ENCODE data around the gene LMO1.

LMO1 gene

DNA sequence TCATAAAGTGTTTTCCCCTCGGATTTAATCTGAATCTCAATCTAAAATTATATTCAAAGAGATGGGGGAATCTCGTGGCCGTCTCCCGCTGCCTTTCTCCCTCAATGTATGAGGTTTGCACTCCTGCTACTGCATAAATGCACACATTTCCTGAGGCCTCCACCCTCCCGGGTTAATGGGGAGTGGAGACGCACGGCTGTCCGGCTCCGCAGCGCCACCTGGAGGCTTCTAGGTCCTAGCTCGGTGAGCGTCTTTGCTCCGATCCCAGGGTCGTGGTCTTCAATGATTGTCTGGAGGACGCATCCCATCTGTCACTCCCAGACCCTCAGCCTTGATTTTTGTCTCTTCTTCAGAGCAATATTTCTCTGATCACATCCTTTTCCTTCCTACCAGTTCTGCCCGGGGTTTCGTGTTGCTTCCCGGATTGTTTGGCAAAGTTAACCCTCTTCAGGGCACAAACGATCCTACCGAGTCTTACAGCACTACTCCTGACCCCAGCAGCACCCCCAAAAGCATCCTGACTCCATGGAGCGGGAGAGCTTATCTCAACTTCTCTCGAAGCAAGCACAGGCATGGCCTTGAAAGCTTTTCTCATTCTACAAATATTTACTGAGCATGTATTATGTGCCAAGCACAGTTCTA lies at the start of gene LMO1:
LMO1 (minus strand) TSS at position 110 of the 642 bp plus-strand sequence. CDS start 516 bp downstream, outside the sequence.
- DNase-seq (ENCODE audit: low read depth in 2 of 2), result peak; percentile 55 to 61

DNA sequence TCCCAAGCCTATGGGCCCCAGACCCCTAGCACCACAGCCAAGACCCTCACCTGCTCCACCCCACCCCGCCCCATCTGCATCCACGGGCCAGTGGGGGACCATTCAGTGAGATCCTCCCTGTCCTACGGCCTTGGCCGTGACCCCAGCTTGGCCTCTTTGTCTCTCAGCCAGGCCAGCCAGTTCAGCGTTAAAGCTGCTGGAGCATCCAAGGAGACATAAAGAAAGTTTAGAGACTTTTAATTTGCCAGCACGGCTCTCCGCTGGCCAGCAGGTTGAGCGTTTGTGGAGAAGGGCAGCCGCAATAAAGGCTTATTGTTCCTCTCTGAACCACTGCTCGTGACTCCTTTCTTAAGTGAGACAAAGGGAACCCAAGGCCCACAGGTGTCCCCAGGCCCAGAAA lies 49.3 kb upstream of the LMO1 start:
- DNase-seq (ENCODE audit: low read depth in 2 of 2), result no peak

DNA sequence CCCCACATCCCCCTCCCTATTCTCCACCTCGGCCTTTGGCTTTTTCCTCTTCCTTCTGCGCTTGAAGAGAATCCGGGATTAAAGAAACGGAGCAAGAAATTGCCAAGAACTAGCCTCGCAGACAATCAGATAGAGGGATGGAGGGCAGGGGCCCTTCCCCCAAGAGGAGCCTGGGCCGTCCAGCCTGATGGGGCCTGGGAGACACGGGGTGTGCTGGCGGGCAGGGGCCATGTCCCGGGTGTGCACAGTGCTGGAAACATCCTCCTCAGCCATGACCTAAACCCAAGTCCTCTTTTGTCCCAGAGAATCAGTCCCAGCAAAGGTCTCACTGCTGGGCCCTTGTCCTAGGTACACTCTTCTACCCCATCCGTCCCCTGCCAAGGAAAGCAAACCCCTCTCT lies 47.7 kb upstream of the LMO1 start:
- DNase-seq (ENCODE audit: low read depth in 2 of 2), result no peak

DNA sequence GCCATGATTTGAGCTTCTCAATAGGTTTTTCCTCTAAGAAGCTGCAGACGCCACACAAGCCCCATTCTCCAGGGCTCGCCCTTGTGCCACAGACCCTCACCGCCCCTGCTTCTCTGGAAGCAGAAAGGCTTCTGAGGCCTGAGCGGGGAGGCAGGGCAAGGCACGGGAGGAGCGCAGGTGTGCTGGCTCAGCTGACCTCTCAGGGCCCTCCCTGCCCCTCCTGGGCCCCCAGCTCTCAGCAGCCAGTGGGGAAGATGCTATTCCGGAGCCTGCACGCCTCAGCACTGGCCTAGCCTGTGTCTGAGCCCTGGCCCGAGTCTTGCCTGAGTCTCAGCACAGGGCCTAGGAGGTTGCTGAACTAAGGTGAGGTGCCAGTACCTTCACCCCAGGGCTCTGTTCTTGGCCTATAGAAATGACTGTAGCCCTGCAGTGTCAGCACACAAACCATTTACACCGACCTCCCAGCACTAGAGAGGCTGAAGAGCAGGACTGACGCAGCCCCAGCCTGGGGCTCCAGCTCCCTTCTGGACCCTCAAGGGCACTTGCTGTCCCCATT lies 47.1 kb upstream of the LMO1 start:
- no peak for DNase-seq (ENCODE audit: low read depth in 2 of 2)

DNA sequence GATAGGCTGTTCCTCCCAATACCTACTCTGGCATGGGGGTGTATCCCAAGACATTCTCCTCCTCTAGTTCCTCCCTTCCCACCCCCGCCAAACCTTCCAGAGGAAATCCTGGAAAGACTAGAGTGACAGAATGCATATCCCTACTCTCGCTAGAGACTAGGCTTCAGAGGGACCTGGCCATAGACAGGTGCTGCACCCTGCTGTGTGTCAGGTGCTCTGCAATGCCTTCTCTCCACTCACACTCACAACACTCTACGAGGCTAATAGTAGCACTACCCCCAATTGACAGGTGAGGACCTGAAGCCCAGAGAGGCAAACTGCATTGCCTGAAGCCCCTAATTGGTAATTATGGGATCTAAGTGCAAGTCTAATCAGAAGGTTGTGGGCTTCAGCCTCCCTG lies 46.2 kb upstream of the LMO1 start:
- no peak for DNase-seq (ENCODE audit: low read depth in 2 of 2)

DNA sequence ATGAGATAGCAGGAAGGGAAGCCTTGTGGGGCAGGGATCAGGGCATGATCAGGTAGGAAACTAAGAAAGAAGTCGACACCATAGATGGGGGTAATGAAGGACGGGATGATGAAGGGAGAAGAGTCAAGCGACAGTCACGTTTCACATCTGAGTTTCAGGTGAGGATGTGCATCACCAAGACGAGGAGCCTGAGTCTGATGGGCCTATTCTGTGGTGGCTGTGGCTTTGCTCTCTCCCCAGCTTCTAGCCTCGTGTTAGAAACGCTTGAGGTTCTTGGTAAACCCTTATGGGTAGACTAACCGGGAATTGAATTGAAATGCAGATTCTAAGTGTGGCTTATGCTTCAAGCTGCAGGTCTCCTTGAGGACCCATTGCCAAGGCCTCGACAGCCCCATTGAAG lies 45.6 kb upstream of the LMO1 start:
- no peak for DNase-seq (ENCODE audit: low read depth in 2 of 2)

DNA sequence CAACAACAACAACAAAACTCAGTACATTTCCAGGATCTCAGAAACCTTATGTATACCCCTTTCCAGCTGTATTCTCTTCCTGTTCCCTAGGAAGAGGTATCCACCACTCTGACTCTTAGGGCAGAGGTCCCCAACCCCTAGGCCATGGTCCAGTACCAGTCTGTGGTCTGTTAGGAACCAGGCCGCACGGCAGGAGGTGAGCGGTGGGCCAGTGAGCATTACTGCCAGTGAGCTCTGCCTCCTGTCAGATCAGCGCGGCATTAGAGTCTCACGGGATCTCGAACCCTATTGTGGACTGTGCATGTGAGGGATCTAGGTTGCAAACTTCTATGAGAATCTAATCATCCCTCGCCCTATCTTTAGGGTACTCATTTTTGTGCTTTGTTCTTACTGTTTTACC lies 43.9 kb upstream of the LMO1 start:
- DNase-seq (ENCODE audit: low read depth in 2 of 2), result no peak

DNA sequence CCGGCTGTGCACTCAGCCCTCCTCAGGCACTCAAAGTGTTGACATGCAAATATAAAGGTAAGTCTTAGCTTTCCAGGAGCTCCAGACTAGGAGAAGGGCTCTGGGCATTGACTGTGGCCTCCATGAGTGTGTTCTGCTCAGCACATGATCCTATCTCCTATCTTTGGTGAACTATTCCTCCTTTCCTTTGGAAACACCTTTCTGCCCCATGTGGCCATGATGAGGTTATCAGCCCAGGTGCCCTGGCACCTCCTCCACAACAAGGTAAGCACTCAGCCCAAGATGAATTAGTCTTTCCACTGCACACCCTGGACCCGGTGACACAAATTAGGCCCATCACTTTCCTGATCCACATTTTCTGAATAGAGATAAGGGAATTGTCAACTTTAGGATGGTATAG lies 37.9 kb upstream of the LMO1 start:
- DNase-seq (ENCODE audit: low read depth in 2 of 2), result no peak

DNA sequence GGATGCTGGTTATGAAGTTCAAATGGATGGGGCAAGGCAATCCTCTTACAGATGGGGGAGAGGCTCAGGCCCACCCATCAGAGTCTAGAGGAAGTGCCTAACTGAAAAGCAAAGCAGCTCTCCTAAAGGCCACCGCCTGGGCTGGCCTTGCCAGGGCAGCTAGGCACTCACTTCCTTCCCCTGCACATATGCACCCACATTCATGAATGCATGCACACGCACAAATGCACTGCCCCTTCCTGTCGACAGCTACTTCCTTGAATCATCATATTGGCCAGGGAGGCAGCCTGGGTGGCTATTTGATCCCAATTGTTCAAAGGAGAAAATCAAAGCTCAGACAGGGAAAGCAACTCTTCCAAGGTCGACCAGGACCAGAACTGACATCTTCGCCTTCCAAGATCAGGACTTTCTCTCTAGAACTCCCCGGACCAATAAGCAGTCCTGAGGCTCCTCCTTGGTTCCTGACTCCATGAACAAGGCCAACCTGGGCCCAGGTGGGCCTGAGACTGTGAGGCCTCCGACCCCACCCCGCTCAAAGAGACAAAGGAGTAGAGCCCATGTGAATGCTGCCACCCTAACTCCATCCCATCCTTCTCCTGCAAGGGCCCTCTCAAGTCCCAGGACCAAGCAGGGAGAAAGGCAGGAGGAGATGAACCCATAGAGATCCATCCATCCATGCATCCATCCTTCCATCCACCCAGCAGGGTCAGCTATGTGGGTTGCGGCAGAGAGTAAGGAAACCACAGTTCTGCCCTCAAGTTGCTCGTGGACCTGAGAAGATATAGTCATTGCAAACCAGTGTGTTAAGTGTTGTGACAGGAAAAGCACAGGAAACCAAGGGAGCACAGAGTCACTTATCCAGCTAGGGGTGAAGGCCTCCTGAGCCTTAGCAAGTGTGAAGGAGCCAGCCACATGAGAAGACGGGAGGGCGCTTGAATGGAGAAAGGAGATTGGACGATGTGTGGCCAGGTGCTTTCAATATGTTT lies 35.4 kb upstream of the LMO1 start:
- DNase-seq (ENCODE audit: low read depth in 2 of 2), result no peak

DNA sequence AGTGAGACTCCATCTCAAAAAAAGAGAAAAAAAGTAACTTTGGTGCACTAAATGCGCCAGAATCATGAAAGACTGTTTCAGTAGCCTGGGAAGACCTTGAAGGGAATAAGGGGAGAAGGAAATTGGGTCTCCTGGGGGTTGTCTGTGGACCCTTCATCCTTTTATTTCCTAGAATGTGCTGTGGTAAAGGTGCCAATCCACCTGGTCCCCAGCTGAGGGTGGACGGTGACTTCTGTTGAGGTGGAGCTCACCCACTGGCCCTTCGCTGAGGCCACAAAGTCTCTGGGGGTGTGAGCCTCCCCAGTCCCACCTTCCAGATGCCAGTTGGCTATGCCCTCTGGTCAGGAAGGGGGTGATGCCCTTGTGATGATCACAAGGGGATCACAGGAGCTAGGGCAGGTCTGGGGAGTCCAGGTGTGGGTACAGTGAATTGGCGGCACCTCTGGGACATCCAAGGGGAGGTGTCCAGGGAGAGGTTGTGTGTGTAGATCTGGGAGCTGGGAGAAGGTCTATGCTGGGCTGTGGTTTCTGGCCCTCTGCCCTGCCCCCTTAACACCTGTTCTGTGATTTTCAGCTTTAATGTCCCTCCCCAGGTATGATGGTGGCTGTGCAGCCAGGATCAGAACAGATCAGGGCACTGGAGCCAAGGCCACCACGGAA lies 34.2 kb upstream of the LMO1 start:
- DNase-seq (ENCODE audit: low read depth in 2 of 2), result no peak

DNA sequence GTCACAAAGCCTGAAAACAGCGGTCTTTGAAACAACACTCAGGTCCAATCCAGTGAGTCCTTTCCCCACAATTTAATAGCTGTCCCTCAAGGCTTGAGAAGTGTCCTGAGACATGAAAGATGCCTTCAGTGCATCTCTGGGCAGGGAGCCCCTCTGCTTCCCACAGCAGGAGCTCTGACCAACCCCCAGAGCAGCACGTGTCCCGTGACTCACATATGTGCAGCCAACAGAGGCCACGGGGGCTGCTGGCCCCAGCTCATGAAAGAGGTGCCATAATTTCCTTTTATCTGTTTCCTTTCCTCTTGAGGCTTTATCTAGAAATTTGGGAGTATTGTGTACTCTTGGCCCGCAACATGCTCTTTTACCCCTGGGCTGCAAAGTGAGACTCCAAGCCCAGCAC lies 33.2 kb upstream of the LMO1 start:
- no peak for DNase-seq (ENCODE audit: low read depth in 2 of 2)

DNA sequence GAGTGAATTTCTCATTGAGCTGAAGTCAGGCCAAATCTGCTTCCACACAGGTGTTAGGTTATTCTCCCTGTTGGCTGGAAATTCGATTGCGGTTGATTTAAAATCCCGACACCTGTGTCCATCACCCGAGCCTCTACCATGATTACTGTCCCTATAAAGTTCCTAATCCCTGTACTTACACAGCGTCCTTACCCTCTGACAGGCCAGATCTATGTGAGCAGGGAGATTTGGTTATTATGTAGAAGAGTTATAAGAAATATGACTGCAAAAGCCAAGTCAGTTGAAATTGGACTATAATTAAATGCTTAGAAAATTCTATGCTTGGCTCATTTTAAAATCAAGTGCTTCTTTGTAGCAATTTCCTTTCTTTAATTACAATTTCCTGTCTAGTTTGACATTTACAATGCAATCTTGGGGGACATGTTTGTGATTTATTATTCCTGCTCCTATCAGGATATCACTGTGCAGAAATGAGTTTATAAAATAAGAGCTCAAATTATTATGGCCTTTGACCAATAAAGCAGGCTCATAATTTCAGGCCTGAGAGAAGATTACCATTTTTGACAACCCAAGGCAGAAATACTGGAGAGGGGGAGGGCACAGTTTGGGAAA lies 32.5 kb upstream of the LMO1 start:
- DNase-seq (ENCODE audit: low read depth in 2 of 2), result no peak

DNA sequence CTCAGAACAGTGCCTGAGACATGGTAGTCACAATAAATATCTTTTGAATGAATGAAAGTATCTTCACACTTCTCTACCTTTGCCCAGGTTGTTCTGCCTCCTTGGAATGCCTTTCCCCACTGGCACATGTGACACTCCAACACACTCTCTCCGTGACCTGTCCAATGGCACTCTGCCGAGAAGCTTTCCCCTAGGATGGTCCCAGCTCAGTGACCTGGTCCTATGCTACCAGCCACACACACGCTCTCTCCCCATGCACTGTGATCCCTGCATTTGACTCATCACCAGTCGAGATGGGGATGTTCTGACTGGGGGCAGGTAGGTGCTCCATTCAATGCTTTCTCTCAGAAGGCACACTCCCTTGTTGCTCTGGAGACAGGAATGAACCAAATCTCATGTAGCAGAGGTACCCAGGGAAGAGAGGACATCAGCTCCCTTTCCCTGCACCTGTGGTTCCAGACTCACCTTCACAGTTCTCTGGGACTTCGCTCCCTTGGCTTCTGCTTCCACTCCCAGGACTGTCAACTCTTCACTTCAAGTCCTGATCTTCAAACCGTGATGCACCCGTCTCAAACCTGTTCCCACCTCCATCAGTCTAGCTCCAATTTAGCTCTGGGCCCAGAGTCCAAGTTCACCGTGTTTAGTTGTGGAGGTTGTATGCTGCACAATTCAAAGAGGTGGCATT lies 30.7 kb upstream of the LMO1 start:
- DNase-seq (ENCODE audit: low read depth in 2 of 2), result no peak

DNA sequence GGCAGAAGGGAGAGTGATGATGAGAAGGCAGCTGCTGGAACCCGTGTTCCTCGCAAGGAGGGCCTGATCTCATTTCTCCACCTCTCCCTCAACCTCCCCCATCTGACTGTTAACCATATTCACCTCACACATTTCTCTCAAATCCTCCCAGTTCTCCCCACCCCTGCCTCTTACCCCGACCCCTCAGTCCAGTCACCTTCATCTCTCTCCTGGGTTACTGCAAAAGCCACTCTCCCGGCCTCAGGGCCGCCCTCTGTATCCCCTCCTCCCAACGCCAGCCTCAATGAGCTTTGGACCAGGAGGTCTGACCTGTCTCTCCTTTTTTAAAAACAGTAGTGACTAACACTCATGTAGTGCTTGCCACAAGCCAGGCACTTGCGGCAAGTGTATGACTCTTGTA lies 29.5 kb upstream of the LMO1 start:
- DNase-seq (ENCODE audit: low read depth in 2 of 2), result no peak

DNA sequence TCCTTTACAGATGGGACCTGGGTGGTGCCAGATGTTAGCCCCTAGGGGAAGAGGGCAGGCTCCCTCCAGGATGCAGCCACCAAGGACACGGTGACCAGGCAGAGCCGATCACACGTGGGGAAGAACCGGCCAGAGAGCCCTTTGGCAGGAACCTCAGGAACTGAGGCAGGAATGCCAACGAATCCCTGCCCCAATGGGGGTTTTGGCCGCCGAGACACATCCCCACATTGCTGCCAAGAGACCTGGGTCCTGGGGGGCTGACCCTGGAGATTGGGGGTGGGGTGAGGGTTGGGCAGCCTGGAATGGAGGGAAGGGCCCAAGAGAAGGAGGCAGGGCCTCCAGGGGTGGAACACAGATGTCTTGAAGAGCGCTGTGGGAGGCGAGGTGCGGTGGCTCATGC lies 28.7 kb upstream of the LMO1 start:
- DNase-seq (ENCODE audit: low read depth in 2 of 2), result no peak

DNA sequence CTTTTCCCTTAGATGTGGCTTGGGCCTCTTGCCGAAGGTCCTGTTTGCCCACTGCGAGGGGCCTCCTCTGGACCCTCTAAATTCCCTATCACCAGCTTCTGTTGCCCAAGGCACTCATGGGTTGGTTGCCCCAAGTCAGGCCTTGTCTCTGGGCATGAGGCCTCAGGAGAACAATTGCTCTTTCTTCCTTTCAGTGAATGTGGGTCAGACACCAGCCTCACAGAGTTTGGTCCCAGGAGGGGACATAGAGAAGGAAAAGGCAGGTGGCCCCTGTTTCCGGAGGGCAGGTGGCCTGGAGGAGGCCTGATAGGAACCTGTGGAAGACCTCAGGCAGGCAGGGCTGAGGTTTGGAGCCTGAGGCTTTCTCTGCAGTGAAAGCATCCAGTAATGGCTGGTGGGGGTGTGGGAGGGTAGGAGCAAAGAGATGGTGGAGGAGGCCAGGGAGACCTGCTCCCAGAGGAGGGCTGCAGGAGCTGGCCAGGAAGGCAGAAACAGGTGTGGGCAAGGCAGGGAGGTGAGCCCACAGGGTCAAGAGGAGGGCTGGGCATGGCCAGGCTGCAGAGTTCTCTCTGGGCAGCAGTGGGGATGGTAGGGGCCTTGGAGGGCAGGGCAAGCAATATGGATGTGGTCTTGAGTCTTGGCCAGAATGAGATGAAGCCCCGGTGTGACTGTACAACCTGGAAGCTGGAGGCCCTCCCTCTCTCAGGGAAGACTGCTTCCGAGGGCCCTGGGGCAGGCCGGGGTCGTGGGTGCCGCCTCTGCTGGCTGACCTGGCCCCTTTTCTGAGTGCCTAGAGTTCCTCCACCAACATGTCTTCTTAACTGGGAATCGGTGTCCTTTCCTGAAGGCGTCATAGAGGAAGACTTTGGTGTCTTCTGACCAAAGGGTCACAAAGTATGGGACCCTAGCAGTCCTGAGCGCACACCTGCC lies 28.0 kb upstream of the LMO1 start:
- no peak for DNase-seq (ENCODE audit: low read depth in 2 of 2)

DNA sequence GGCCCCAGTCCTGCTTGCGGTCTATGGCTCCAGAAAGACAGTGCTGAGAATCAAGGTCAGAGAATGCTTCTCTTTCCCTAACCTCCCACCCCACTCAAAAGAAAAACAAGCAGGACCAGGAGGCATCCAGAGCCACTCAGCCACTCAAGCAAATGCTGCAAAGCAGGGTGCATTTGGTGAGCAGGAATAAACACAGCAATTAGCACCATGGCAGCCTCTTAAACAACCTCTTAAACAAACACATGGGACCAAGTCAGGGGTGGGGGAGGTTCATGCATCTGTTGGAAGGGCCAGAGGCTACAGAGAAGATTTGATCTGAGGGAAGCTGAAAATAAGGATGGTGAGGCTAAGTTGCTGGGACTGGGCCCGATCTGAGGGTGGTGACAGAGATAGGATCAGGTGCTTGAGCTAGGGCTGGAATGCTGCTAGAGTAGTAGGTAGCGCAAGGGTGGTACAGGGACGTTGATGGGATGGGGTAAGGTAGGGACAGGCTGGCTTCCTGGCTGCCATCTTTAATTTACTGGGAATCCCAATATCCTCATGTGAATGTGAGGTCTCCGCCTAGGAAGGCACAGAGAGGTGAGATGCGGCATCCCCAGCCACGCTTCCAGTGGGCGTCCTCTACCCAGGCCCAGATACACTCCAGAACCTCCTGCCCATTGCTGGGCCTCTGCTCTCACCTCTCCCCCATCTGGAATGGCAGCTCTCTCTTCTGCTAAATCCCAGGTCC lies 26.6 kb upstream of the LMO1 start:
- no peak for DNase-seq (ENCODE audit: low read depth in 2 of 2)

DNA sequence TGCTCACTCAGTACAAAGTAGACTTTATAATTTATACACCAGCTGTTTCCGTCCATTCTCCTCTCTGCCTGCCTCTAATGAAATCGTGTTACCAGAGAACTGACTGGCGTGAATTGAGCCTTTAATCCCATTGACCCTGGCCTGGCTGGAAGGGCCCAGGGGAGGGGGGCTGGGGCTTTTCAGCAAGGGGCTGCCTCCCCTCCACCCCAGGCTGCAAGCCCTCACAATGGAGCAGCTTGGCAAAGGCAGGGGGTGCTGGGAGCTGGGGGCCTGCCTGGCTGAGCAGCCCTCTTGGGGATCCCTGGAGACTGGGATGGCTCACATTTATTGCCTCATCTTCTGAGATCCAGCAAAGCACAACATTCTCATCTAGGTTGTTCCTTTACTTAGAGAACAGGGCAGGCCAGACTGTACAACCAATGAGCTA lies 25.8 kb upstream of the LMO1 start:
- no peak for DNase-seq (ENCODE audit: low read depth in 2 of 2)

DNA sequence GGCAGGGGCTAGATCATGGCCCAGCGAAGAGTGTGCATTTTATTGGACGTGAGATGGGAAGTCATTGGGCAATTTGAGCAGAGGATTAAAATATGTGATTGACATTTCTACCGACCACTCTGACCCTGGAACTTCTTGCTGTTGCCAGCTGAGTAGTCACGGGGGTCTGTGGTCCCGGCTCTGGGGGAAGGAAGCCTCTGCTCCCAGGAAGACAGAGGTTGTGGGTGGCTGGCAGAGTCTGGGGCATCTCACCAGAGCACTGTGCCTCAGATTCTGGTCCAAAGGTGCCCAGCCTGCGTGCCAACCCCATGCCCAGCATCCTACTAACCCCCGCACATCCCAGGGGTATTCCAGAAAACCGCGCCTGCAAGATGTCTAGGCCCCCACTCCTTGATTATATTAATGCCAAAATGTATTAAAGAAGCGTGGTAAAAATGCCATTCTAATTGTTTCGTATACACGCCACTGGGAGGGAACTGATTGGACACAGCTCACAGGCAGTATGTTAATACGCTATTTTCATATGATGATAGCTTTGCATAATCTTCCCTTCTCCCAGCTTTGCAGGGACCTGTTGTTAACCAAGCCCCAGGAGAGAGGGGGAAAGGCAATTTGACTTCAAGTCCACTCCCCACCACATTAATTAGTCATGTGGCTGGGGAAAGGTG lies 25.3 kb upstream of the LMO1 start:
- no peak for DNase-seq (ENCODE audit: low read depth in 2 of 2)
